SK-N-SH treated with all-trans-retinoic acid at 6 μM for 48 hours (cell line): ENCODE results near the gene DNAH3.

Source experiments
- ATAC-seq: fragments of 200-7000 bp; cut with Tn5 transposase; 3 replicates; pipeline ENCODE4 v1.9.1; 2020; ENCODE audit warnings: mild to moderate bottlenecking, moderate library complexity
- ARNTL ChIP-seq: fragments of 450-650 bp; formaldehyde crosslinking; IDR thresholded peaks from 2 replicates; pipeline ENCODE4 v1.5.0; 2020; ENCODE audit warnings: low read depth, mild to moderate bottlenecking, moderate library complexity, borderline replicate concordance
- BACH2 ChIP-seq: fragments of 250-450 bp; sonication (Bioruptor Pico); IDR thresholded peaks from 2 replicates; pipeline ENCODE4 v1.9.0; 2021; ENCODE audit warnings: mild to moderate bottlenecking, borderline replicate concordance
- CREB5 ChIP-seq: fragments of 250-450 bp; sonication (Bioruptor Pico); IDR thresholded peaks from 2 replicates; pipeline ENCODE4 v1.5.1; 2020; ENCODE audit warnings: low read depth, mild to moderate bottlenecking, moderate library complexity
- CSDC2 ChIP-seq: fragments of 250-450 bp; sonication (Bioruptor Pico); IDR thresholded peaks from 2 replicates; pipeline ENCODE4 v1.5.0; 2020; ENCODE audit warnings: mild to moderate bottlenecking, moderate library complexity
- CSRNP3 ChIP-seq: fragments of 250-450 bp; sonication (Bioruptor Pico); IDR thresholded peaks from 2 replicates; pipeline ENCODE4 v1.5.1; 2021; ENCODE audit warnings: mild to moderate bottlenecking, moderate library complexity
- ESRRG ChIP-seq: fragments of 250-450 bp; sonication (Bioruptor Pico); IDR thresholded peaks from 2 replicates; pipeline ENCODE4 v1.6.1; 2021; ENCODE audit warnings: mild to moderate bottlenecking
- GLIS3 ChIP-seq: fragments of 250-450 bp; sonication (Bioruptor Pico); IDR thresholded peaks from 2 replicates; pipeline ENCODE4 v1.5.0; 2020; ENCODE audit warnings: mild to moderate bottlenecking, moderate library complexity
- OSR1 ChIP-seq: fragments of 250-450 bp; sonication (Bioruptor Pico); IDR thresholded peaks from 2 replicates; pipeline ENCODE4 v1.8.0; 2022; ENCODE audit warnings: moderate library complexity, mild to moderate bottlenecking, inconsistent platforms
- POU6F1 ChIP-seq: fragments of 250-450 bp; sonication (Bioruptor Pico); IDR thresholded peaks from 2 replicates; pipeline ENCODE4 v1.8.0; 2021; ENCODE audit warnings: low read depth, mild to moderate bottlenecking, moderate library complexity, borderline replicate concordance
- PPARA ChIP-seq: fragments of 250-450 bp; sonication (Bioruptor Pico); IDR thresholded peaks from 2 replicates; pipeline ENCODE4 v1.5.0; 2020; ENCODE audit warnings: mild to moderate bottlenecking, borderline replicate concordance
- RARB ChIP-seq: fragments of 250-450 bp; sonication (Bioruptor Pico); IDR thresholded peaks from 2 replicates; pipeline ENCODE4 v1.8.0; 2021; ENCODE audit warnings: mild to moderate bottlenecking, moderate library complexity
- SNAI2 ChIP-seq: fragments of 250-450 bp; sonication (Bioruptor Pico); IDR thresholded peaks from 2 replicates; pipeline ENCODE4 v1.5.0; 2020; ENCODE audit warnings: mild to moderate bottlenecking, moderate library complexity
- TCF4 ChIP-seq: fragments of 250-450 bp; sonication (Bioruptor Pico); IDR thresholded peaks from 2 replicates; pipeline ENCODE4 v1.8.0; 2021; ENCODE audit warnings: mild to moderate bottlenecking, moderate library complexity, borderline replicate concordance
- TOX ChIP-seq: fragments of 250-450 bp; sonication (Bioruptor Pico); IDR thresholded peaks from 2 replicates; pipeline ENCODE4 v1.8.0; 2021; ENCODE audit warnings: mild to moderate bottlenecking, moderate library complexity, borderline replicate concordance
- TSHZ2 ChIP-seq: fragments of 250-450 bp; sonication (Bioruptor Pico); IDR thresholded peaks from 2 replicates; pipeline ENCODE4 v1.5.0; 2020; ENCODE audit warnings: mild to moderate bottlenecking, moderate library complexity
- ZC3H10 ChIP-seq: fragments of 250-450 bp; sonication (Bioruptor Pico); IDR thresholded peaks from 2 replicates; pipeline ENCODE4 v1.5.1; 2021; ENCODE audit warnings: mild to moderate bottlenecking, moderate library complexity
- ZFP3 ChIP-seq: fragments of 250-450 bp; sonication (Bioruptor Pico); IDR thresholded peaks from 2 replicates; pipeline ENCODE4 v1.5.0; 2020; ENCODE audit warnings: mild to moderate bottlenecking, moderate library complexity
- ZFP30 ChIP-seq: fragments of 450-650 bp; formaldehyde crosslinking; IDR thresholded peaks from 2 replicates; pipeline ENCODE4 v1.5.0; 2022; ENCODE audit warnings: mild to moderate bottlenecking, moderate library complexity
- ZNF565 ChIP-seq: fragments of 450-650 bp; formaldehyde crosslinking; conservative IDR thresholded peaks from 2 replicates; pipeline ENCODE4 v1.5.0; 2020; ENCODE audit warnings: low read depth, mild to moderate bottlenecking, moderate library complexity
- ZNF70 ChIP-seq: fragments of 450-650 bp; formaldehyde crosslinking; IDR thresholded peaks from 2 replicates; pipeline ENCODE4 v1.5.0; 2020; ENCODE audit warnings: mild to moderate bottlenecking, moderate library complexity
- ZNF8 ChIP-seq: fragments of 450-650 bp; formaldehyde crosslinking; IDR thresholded peaks from 2 replicates; pipeline ENCODE4 v1.5.0; 2020; ENCODE audit warnings: mild to moderate bottlenecking, moderate library complexity

The DNAH3 gene

GRCh38 chr16:21161211-21161610 is 10.6 kb upstream of the DNAH3 start:
- no peak for TF ChIP-seq CSDC2 (CRISPR knock-in tag)
- TF ChIP-seq PPARA (CRISPR knock-in tag): no peak
- ATAC-seq: no peak

- TF ChIP-seq TCF4 (no peak), ZNF565 (CRISPR knock-in tag) (no peak), ZFP30 (CRISPR knock-in tag) (no peak), POU6F1 (CRISPR knock-in tag) (no peak), PPARA (CRISPR knock-in tag) (no peak), SNAI2 (CRISPR knock-in tag) (no peak), ARNTL (no peak), ZC3H10 (CRISPR knock-in tag) (no peak)
- no peak for ATAC-seq
Measured at GRCh38 chr16:21160276-21160675, 9.6 kb upstream of the DNAH3 start.

- no peak for ATAC-seq
- no peak for TF ChIP-seq TCF4
- no peak for TF ChIP-seq ESRRG
Measured at GRCh38 chr16:21159281-21159951, 8.8 kb upstream of the DNAH3 start.

- peak; percentile 99 for ATAC-seq
- TF ChIP-seq ZNF70 (CRISPR knock-in tag) (no peak), ZNF8 (CRISPR knock-in tag) (no peak), POU6F1 (CRISPR knock-in tag) (no peak), CSDC2 (CRISPR knock-in tag) (no peak), CSRNP3 (CRISPR knock-in tag) (no peak), BACH2 (CRISPR knock-in tag) (no peak), PPARA (CRISPR knock-in tag) (no peak), CREB5 (no peak), ZNF565 (CRISPR knock-in tag) (no peak), RARB (CRISPR knock-in tag) (no peak)
Measured at GRCh38 chr16:21158208-21159110, 7.8 kb upstream of the DNAH3 start, which contains the start of gene LDAF1. TSS of gene LDAF1 (plus strand) at chr16:21158674. CDS start at chr16:21161183, 2,509 bp downstream.

- no peak for ATAC-seq
- TF ChIP-seq CSRNP3 (CRISPR knock-in tag): no peak
- no peak for TF ChIP-seq ARNTL
- no peak for TF ChIP-seq ZC3H10 (CRISPR knock-in tag)
- TF ChIP-seq ESRRG: no peak
- TF ChIP-seq ZNF8 (CRISPR knock-in tag): no peak
- TF ChIP-seq RARB (CRISPR knock-in tag): no peak
- no peak for TF ChIP-seq ZFP3 (CRISPR knock-in tag)
- TF ChIP-seq OSR1 (CRISPR knock-in tag): no peak
- no peak for TF ChIP-seq ZNF565 (CRISPR knock-in tag)
- TF ChIP-seq TOX (CRISPR knock-in tag): no peak
- TF ChIP-seq ZNF70 (CRISPR knock-in tag): no peak
- no peak for TF ChIP-seq GLIS3 (CRISPR knock-in tag)
- no peak for TF ChIP-seq TSHZ2 (CRISPR knock-in tag)
- no peak for TF ChIP-seq CSDC2 (CRISPR knock-in tag)
- TF ChIP-seq ZFP30 (CRISPR knock-in tag): no peak
Measured at GRCh38 chr16:21157632-21158031, 7.0 kb upstream of the DNAH3 start.
